ENCODE results near the gene RASEF.

- no peak for TF ChIP-seq POLR2A (IDR thresholded peaks at IDR 0.05)
- TF ChIP-seq, protein P1, sequence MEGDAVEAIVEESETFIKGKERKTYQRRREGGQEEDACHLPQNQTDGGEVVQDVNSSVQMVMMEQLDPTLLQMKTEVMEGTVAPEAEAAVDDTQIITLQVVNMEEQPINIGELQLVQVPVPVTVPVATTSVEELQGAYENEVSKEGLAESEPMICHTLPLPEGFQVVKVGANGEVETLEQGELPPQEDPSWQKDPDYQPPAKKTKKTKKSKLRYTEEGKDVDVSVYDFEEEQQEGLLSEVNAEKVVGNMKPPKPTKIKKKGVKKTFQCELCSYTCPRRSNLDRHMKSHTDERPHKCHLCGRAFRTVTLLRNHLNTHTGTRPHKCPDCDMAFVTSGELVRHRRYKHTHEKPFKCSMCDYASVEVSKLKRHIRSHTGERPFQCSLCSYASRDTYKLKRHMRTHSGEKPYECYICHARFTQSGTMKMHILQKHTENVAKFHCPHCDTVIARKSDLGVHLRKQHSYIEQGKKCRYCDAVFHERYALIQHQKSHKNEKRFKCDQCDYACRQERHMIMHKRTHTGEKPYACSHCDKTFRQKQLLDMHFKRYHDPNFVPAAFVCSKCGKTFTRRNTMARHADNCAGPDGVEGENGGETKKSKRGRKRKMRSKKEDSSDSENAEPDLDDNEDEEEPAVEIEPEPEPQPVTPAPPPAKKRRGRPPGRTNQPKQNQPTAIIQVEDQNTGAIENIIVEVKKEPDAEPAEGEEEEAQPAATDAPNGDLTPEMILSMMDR (IDR thresholded peaks at IDR 0.05) = no peak
These were observed 3.8 kb upstream of the RASEF start for GRCh38 chr9:83066771-83067170.

All from testis (tissue), 2 donors.